Hepatocyte (in vitro differentiated cells): ENCODE results near the gene DEK. TPM values are rescaled to one million over a fixed set of nuclear protein-coding genes. Genes with fewer than 3 reads are reported as not detected.

Source experiments
- DNase-seq: peaks from one replicate; pipeline ENCODE4 v3.0.0-alpha.2; 2016; ENCODE audit warnings: low spot score
- H2AFZ ChIP-seq: fragments of 200-600 bp; sonication (generic); 2 replicates; pipeline ENCODE4 v1.6.0; 2016; ENCODE audit warnings: antibody characterized with exemption, mild to moderate bottlenecking
- H3K27ac ChIP-seq: fragments of 200-600 bp; sonication (generic); 2 replicates; pipeline ENCODE4 v1.5.1; 2016; ENCODE audit warnings: mild to moderate bottlenecking
- H3K27me3 ChIP-seq: fragments of 200-600 bp; sonication (generic); 2 replicates; pipeline ENCODE4 v1.6.1; 2016
- H3K36me3 ChIP-seq: fragments of 200-600 bp; sonication (generic); replicated peaks from 2 replicates; pipeline ENCODE4 v1.5.1; 2016; ENCODE audit warnings: low read depth; ENCODE audit not compliant: insufficient read depth
- H3K4me1 ChIP-seq: fragments of 200-600 bp; sonication (generic); 2 replicates; pipeline ENCODE4 v1.5.1; 2016; ENCODE audit warnings: mild to moderate bottlenecking, moderate library complexity; ENCODE audit not compliant: insufficient read depth
- H3K4me2 ChIP-seq: fragments of 200-600 bp; sonication (generic); 2 replicates; pipeline ENCODE4 v1.6.0; 2016
- H3K4me3 ChIP-seq: fragments of 200-600 bp; sonication (generic); 2 replicates; pipeline ENCODE4 v1.5.1; 2016; ENCODE audit warnings: mild to moderate bottlenecking
- H3K79me2 ChIP-seq: fragments of 200-600 bp; sonication (generic); 2 replicates; pipeline ENCODE4 v1.6.0; 2017; ENCODE audit warnings: mild to moderate bottlenecking
- H3K9me2 ChIP-seq: fragments of 200-600 bp; sonication (generic); replicated peaks from 2 replicates; pipeline ENCODE4 v1.6.0; 2017; ENCODE audit warnings: mild to moderate bottlenecking; ENCODE audit not compliant: insufficient read depth
- H3K9me3 ChIP-seq: fragments of 200-600 bp; sonication (generic); 2 replicates; pipeline ENCODE4 v1.5.1; 2016; ENCODE audit warnings: low read depth, mild to moderate bottlenecking
- H4K20me1 ChIP-seq: fragments of 200-600 bp; sonication (generic); 2 replicates; pipeline ENCODE4 v1.6.0; 2016; ENCODE audit warnings: mild to moderate bottlenecking; ENCODE audit not compliant: insufficient read depth, poor library complexity, severe bottlenecking
- EZH2 ChIP-seq: fragments of 200-600 bp; sonication (generic); IDR thresholded peaks from 2 replicates; pipeline ENCODE4 v1.6.1; 2016; ENCODE audit warnings: antibody characterized with exemption, mild to moderate bottlenecking, borderline replicate concordance
- EZH2phosphoT487 ChIP-seq: fragments of 200-600 bp; sonication (generic); IDR thresholded peaks from one replicate; pipeline ENCODE4 v1.6.1; 2018; ENCODE audit warnings: antibody characterized with exemption, mild to moderate bottlenecking, low read depth, moderate library complexity; ENCODE audit not compliant: unreplicated experiment, severe bottlenecking
- WGBS: methylation state at CpG from one replicate; pipeline ENCODE4 v1.1.6; 2016; ENCODE audit warnings: low lambda C conversion rate; ENCODE audit errors: missing lambda C conversion rate; 5-methylcytosine and 5-hydroxymethylcytosine counted together
- polyA plus RNA-seq: library from polyadenylated mRNA; unstranded; fragments of >200 nt; fragmentation: Nextera tagmentation; extraction: Ambion mirVana; gene quantifications from 2 replicates; pipeline ENCODE4 v1.2.1, GENCODE V29; 2016
- total RNA-seq: library from RNA; depleted of rRNA; stranded (reverse); fragments of >200 nt; gene quantifications from 2 replicates; pipeline ENCODE4 v1.2.3, GENCODE V29; 2014
- TF ChIP-seq, protein P1 (sequence below): fragments of 200-600 bp; sonication (generic); IDR thresholded peaks from 2 replicates; pipeline ENCODE4 v1.5.1; 2016; ENCODE audit warnings: antibody characterized with exemption, mild to moderate bottlenecking; ENCODE audit not compliant: poor library complexity

DEK gene
- total and polyA plus RNA-seq, 2 experiments from 2014 or later, result 39.9 to 81.3 TPM

DNA sequence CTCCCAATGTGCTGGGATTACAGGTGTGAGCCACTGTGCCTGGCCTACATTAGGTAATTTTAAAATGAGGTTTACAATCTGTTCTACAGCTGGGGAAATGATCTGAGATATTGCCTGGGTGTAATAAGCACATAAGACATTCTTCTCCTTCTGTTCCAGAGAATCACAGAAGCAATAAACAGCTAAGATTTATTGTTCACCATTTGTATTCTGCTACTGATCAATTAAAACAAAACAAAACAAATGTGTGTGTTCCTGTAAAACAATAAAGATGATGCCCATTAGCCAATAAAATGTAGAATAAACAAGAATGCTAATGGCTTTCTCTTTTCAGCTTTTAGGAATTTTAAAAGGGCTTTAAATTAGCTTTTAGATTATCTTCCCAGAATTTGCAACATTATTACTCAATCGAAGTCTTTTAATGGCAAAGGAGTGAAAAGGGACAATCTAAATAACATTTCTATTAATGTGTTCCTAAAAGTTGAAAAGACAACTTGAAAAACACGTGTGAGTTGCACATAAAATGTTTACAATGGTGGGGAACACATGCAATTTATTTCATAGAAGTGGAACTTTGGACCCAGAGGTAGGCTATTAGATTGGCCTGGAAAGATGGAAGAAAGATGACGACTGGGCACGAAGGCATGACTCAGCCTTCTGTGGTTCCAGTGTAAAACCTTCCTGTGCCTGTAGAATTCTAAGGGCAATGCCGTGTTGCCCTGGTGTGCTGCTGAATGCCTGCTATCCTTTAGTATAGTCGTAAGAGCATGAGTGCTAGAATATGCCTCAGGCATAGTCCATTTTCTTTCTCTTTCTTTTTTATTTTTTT is 29.0 kb upstream of the DEK start:
- H4K20me1 ChIP-seq, result no peaks in the 10 kb centered on the region
- H3K9me2 ChIP-seq, result no peaks in the 10 kb centered on the region
- no peaks in the 10 kb centered on the region for H3K79me2 ChIP-seq
- H2AFZ ChIP-seq, result no peak overlapping the region
- no peaks in the 10 kb centered on the region for H3K9me3 ChIP-seq
- H3K27ac ChIP-seq, result peak overlapping the region; percentile 16
- TF ChIP-seq, protein P1, sequence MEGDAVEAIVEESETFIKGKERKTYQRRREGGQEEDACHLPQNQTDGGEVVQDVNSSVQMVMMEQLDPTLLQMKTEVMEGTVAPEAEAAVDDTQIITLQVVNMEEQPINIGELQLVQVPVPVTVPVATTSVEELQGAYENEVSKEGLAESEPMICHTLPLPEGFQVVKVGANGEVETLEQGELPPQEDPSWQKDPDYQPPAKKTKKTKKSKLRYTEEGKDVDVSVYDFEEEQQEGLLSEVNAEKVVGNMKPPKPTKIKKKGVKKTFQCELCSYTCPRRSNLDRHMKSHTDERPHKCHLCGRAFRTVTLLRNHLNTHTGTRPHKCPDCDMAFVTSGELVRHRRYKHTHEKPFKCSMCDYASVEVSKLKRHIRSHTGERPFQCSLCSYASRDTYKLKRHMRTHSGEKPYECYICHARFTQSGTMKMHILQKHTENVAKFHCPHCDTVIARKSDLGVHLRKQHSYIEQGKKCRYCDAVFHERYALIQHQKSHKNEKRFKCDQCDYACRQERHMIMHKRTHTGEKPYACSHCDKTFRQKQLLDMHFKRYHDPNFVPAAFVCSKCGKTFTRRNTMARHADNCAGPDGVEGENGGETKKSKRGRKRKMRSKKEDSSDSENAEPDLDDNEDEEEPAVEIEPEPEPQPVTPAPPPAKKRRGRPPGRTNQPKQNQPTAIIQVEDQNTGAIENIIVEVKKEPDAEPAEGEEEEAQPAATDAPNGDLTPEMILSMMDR, result no peak
- TF ChIP-seq EZH2, result no peak
- peak; percentile 92 for TF ChIP-seq EZH2phosphoT487
- WGBS, result 42% methylated on average over 6 of the region's 6 CpGs
- H3K36me3 ChIP-seq, result no peaks in the 10 kb centered on the region
- peak; percentile 73 for DNase-seq
- no peak overlapping the region for H3K4me3 ChIP-seq
- no peak overlapping the region for H3K4me2 ChIP-seq
- H3K4me1 ChIP-seq, result no peaks in the 10 kb centered on the region
- H3K27me3 ChIP-seq, result no peaks in the 10 kb centered on the region

DNA sequence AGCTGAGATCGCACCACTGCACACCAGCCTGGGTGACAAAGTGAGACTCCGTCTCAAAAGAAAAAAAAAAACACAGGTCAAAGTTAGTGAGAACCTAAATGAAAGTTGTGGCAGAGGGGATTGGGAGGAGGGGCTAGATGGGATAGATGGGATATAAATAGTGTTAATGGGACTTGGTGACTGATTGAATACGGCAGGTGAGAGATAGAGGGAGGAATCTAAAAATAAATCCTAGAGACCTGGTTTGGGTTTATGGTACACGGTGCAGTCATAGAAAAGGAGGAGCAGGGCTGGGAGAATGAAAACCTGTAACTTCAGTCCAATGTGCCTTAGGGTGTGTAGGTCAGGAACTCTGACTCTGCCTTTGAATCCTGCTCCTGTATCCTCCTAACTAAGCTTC is 25.0 kb upstream of the DEK start:
- 59% methylated on average over 4 of the region's 4 CpGs for WGBS
- Histone ChIP-seq H3K4me1 (no peaks in the 10 kb centered on the region), H3K4me3 (no peak overlapping the region), H4K20me1 (no peaks in the 10 kb centered on the region), H3K27ac (no peak overlapping the region), H3K9me2 (no peaks in the 10 kb centered on the region), H2AFZ (no peak overlapping the region), H3K4me2 (no peak overlapping the region), H3K36me3 (no peaks in the 10 kb centered on the region), H3K9me3 (no peaks in the 10 kb centered on the region), H3K79me2 (no peaks in the 10 kb centered on the region), H3K27me3 (peaks cover 8% of the 10 kb centered on the region)
- DNase-seq, result no peak
- TF ChIP-seq EZH2, result no peak
- TF ChIP-seq EZH2phosphoT487, result no peak
- TF ChIP-seq, protein P1, result no peak

DNA sequence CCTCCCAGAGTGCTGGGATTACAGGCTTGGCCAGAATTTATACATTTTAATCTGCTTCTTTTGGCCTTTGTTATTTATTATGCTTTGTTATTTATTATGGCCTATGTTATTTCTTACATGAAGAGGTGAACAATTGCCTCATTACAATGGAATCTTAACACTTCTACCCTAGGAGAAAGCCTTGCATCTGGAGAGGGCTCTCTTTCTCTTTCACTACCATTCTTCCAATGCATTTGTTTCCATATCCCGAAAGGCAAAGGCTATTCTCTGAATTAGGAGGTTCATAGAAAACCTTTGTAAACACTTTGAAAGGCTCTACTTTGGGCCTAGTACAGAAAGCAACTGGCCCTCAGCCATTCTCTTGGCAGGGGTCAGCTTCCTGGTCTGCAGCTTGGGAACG is 19.9 kb upstream of the DEK start:
- Histone ChIP-seq H3K9me2 (no peaks in the 10 kb centered on the region), H4K20me1 (no peaks in the 10 kb centered on the region), H3K9me3 (no peaks in the 10 kb centered on the region), H3K4me2 (no peak overlapping the region), H3K27ac (no peak overlapping the region), H2AFZ (no peak overlapping the region), H3K4me3 (no peak overlapping the region), H3K79me2 (no peaks in the 10 kb centered on the region), H3K27me3 (peaks cover 21% of the 10 kb centered on the region), H3K4me1 (no peaks in the 10 kb centered on the region), H3K36me3 (no peaks in the 10 kb centered on the region)
- WGBS, result 78% methylated on average over 2 of the region's 2 CpGs
- TF ChIP-seq, protein P1, result no peak
- TF ChIP-seq EZH2, result no peak
- TF ChIP-seq EZH2phosphoT487, result no peak
- DNase-seq, result no peak
